GM21423 (cell line): Measurements from ENCODE around the gene PDZRN4.

ENCODE experiments used
- ATAC-seq: cut with Tn5 transposase; IDR thresholded peaks from one replicate; pipeline ENCODE4 v1.9.1; 2021; ENCODE audit warnings: mild to moderate bottlenecking, moderate library complexity; ENCODE audit not compliant: unreplicated experiment

PDZRN4 gene

DNA sequence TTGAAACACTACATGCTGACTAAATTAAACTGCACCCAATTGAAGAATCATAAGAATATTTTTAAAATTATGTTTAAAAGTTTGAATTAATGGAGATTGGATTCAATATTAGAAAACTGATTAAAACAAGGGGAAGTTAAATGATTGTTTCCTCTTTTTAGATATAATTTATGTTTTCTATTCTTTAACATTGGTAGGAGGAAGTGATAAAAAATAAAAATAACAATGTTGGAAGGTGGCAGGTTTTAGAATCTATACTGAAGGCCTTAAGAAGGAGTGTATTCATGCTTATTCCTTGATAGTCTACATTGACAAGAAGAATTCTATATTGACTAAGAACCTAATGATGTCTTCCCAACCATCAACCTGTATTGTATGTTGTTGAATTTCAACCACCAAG lies 168.1 kb downstream of the PDZRN4 start:
- ATAC-seq, result no peak

DNA sequence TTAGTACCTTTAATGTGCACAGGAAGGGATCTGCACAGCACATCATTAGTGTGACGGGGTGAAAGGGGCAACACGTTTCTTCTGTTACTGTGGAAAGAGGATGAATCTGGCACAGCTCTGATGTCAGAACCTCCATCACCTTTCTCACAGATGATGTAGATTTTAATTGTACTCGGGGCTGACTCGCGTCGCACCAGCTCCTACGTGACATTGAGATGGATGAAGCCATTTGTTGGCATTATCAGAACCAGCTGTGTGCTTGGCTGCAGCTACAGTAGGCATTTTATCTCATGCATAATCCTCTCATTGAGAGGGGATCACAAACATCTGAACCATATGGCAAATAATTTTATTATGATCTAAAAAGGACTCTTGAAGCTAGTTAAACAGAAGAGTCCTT lies 173.6 kb downstream of the PDZRN4 start:
- ATAC-seq, result no peak

DNA sequence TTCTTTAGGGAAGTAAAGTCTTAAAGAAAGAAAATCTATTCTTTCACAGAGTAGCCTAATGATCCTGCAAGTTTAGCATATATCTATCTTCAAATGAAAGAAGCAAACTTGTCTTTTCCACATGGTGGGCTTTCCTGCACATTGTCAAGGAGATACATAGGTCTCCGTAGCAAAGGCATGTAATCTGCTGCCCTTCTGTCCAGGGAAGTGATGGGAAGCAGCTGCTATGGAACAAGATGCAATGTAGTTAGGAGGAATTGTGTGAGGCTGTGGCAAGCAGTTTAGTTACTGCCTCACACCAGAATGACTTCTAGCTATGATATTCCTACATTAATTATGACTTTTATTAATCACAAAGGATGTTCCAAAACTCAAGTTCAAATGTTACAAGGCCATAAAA lies 174.4 kb downstream of the PDZRN4 start:
- no peak for ATAC-seq

DNA sequence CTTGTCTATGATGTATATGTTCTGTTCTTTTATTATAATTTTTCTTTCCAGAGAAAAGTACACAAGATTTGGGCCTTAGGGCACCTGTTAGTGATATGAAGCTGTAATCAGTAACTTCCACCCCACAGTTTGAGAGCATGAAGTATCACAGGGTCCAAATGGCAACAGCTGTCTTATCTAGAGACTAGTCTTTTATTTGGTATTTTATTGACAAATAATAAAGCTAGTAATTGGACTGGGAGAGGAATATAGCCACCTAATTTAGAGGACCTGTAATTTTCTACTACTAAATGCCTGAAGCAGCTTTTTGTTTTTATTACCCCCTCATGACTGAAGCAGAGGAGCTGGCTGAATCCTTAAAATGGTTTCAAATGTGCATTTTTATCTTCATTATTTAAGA lies 174.8 kb downstream of the PDZRN4 start:
- no peak for ATAC-seq

DNA sequence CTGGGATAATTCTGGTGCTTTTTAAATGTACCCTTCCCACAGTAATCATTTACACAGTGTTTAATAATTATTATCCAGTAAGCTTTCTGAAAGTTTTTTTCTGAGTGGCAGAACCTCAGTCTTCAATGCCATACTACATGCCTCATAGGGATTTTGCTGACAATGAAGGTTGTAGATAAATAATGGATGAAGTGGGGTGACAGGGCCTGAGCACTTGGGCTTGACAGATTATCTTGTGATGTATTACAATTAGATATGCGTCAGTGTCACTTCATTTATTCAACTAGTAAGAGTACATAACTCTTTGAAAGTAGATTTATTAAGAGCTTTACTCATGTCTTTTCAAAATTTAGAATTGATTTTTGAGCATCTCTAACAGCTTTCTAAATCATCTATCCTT lies 176.1 kb downstream of the PDZRN4 start:
- no peak for ATAC-seq

DNA sequence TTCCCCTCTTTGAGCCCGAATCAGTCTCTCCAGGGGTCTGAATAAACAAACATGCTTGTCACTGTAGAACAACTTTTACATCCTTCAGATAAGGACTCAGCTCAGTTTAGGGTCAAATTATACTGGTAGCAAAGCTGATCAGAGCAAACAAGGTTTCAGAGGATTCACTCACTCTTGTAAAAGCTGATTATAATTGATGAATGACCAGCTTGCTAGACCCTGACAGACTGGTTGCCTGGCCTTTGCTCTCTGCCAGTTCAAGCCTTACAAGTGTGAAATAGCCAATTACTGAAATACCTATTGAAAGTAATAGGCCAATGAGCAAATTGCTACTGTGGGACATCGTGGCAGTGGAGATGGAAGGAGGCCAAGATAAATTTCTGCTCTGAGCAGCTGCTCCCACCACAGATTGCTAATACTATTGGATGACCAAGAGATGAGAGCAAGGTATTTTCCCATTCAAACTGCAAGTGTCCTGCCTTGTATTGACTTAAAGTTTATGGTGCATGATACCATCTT lies 177.6 kb downstream of the PDZRN4 start:
- ATAC-seq, result no peak

DNA sequence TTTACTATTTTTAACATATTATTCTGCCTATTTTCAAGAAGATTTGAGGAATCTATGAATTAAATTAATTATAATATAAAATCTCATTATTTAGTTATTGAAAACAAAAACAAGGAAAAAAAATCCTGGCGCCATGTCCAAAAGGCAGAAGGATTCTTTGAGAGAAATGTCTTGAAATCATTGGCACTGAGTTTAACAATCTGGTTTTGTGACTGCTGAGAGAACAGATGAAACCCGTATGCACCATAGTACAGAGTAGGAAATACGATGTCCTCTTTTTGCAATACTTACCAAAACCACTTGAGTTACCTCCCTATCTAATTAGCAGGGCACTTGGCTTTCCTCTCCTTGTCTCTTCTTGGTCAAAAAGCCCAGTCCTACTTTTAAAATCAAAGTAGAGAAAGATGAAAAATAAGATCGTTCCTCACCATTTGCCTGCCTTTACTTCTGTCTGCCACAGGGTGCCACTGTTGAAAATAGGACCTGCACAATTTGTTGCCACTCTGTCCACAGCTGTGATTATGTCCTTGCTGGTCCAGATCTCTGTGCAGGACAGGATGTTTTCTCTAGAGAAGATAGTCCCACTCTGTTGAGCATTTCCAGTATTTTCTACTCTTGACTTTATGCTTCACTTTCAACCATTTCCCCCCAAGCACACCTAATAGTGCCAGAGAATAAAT lies 179.7 kb downstream of the PDZRN4 start:
- no peak for ATAC-seq

DNA sequence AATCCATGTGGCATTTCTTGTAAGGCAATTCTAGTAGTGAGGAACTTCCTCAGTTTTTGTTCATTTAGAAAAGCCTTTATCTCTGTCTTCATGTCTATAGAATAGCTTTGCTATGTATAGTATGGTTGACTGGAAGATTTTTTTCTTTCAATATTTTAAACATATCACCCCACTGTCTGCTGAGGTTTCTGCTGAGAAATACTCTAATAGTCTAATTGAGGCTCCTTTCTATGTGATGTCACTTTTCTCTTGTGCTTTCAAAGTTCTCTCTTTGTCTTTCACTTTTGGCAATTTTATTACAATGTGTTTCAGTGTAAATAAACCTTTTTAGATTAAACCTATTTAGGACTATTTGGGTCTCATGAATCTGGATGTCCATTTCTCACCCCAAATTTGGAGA lies 192.8 kb downstream of the PDZRN4 start:
- no peak for ATAC-seq

DNA sequence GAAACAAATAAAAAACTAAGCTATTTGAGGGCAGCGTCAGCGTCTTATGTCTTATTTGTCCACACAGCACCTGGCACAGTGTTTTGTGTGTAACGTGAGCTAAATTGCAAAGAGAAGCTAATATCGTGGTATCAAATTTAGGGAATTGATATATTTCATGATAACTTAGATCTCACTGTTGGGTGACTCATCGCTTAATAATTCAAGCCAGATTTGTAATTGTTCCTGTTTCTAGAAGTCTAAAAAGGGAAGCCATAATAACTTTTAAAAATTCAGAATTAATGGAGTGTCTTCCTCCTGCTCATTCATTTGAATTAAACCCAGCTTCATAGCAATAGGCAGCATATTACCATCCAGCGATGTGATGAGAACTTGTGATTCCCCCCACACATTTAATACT lies 214.7 kb downstream of the PDZRN4 start:
- no peak for ATAC-seq

DNA sequence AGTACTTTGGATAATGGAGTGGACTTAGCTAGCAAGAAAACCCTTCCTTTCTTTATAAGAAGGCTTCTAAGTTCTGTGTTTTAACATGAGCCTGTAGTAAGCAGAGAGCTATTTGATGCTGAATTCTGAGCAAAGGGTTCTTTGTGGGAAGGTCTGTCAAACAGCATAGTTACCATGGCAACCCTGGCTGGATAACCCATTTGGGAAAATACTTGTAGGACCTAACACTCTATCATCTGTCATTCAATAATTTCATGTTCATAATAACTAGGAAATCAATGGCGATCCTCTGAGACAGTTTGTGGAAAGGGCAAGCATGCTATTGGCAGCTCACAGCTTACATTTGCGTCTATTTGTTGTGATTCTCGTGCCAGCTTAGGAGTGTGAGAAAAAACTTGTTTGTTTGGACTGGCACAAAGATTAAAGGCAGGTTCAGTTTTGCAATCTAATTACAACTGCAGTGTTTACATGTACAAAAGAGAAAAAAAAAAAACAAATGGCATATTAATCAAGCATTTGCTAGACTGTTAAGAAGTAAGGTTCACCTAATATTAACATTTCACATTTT lies 219.2 kb downstream of the PDZRN4 start:
- no peak for ATAC-seq

DNA sequence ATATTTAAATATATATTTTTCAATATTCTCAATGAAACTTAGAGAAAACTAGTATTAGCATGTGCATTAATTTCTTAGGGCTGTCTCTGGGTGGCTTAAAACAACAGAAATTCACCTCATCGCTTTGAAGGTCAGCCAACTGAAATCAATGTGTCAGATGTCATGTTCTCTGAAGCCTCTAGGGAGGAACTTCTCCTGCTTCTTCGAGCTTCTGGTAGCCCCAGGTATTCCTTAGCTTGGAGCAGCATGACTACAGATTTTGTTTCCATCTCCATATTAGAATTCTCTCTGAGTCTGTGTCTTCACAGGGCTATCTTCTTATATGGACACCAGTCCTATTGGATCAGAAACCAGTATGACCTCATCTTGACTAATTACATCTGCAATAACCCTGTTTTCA lies 221.5 kb downstream of the PDZRN4 start:
- ATAC-seq, result no peak

DNA sequence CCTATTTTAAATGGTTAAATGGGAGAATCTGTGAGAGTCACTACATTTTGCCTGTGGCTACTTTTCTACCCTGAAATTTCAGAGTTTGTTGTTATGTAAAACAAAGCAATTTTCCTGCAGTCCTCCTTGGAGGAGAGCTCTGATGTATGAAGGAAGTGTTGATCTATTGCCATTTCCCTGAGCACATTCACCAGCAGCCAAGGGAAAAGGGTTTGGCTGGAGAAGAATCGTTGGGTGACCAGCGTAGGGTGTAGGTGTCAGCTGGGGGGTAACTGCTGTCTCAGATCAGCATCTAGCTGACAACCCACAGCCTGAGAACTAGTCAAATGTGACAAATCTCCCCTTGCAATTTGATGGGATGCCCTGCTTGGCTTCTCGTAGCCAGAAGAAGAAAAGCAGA lies 230.5 kb downstream of the PDZRN4 start:
- no peak for ATAC-seq

DNA sequence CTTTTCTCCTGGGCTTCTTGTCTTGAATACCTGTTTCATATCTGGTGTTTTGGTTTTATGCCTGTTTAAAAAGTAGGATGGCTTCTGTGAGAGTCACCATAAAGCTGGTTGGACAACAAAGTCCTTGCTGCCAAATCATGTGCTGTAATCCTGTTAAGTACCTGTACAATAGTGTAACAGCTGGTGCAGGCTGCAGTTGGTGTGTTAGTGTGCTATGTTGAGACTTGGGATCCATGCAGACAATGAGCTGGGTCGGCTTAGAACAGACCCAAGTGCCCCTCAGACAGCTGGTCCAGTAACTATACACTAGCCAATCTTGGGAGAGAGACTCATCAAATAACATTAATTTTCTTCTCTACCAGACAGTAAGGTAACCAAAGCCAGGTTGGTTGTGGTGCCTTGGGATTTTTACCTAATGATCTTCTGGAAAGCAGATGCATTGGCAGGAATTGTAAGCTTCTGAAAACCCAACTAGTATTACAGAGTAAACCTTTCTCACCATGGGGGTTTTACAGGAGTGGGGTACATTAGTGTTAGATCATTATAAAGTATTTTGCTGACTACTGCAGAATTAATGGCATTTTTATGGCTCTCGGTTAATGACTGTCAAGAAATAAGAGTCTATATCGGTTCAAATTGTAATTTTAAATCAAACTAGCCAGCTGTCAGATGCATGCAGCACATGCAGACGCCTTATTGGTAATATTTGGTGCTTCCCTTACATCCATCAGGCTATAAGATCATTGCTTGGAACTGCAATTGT lies 231.2 kb downstream of the PDZRN4 start:
- ATAC-seq, result no peak

DNA sequence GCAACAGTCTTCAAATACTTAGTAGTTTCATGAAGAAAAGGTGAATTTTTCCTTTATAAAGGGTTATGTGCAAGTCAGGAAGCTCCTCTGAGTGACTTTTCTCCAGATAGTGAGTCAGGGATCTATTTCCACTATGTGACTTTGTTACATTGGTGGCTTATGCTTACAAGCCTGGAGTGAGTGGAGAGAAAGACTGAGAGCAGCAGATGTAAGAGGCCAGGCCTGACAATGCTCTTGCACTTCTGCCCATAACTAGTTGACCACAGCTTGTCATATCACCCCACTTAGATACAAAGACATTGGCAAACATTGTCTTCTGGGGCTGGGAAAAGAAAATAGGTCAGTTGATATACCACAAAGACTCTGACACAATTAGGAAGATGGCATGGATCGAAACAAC lies 236.5 kb downstream of the PDZRN4 start:
- no peak for ATAC-seq

DNA sequence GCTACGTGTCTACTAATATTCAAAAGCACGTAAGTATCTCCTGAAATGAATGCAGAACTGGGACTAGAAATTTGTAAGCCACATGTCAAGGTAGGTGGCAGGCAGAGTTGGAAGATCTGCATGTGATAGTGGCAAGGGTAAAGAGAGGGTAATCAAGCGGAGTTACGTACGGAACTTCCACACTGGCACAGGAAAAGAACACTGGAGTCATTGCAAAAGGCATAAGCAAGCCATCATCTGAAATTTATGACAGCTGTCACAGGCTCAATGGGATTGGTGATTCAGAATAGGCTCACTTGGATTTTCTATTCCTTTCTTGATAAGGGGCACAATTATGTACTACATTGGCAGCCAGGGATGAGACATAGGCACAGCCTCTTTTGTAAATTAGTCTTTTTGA lies 245.3 kb downstream of the PDZRN4 start:
- no peak for ATAC-seq

DNA sequence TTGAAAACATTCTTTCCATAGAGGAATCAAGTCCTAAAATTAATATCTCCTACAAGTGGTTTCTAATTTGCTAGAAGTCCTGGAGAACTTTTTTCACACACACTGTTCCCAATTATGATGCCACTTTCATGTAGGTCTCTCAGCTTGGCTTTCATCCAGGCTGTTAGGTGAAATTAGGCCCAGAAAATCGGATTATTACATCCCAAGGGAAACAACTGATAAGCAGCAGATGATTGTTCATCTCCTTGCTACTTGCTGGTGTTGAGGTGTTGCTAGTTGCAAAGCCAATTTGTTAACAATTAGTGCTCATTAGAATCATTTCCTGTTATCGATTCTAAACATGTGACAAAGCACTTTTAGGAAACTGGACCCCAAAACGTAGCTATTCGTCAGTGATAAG lies 248.0 kb downstream of the PDZRN4 start:
- ATAC-seq, result no peak

DNA sequence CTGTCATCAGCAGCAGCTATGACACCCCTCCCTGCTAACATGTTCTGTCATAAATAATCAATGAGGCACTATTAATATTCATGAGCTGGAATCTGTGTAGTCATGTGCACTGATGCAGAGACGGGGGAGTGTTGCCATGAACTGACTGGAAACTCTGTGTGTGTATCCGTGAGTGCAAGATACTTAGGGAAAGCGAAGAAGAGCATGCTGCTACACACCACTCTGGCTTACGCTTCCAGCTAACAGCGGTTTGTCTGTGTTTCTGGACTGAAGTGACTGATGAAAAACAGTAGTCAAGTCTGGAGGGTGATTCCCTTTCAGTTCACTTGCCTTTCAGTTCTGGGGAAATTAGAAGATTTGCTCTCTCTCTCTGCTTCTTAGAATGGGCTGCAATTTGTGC lies 249.4 kb downstream of the PDZRN4 start:
- no peak for ATAC-seq

DNA sequence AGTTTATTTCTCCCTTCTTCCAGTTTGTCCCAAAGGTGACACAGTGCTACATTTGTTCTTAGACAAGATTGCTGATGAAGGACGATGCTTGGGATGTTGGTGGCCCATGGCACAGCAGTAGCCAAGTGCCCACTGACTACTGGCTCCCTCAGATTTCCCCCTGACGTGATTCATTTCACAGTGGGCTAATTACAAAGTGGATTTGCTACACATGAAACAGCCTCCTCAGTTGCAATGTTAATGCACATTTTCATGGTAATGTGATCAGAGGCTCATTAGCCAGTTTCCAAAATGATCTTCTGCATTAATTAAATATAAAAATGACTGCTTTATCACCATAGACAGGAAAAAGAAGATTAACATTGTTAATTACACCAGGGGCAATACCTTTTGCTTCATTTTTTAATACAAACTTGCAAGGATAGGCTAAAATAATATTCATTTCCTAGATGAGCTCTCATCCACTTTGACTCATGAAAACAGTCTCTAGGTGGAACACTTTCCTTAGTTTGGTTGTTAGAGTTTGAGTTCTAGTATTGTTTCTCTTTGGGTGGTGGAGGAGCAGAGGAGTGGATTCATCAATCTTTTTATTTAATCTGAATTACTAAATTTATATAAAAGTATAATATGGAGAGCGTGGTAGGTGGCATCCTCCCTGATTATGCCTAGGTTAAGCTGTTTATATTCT lies 250.9 kb downstream of the PDZRN4 start:
- no peak for ATAC-seq

DNA sequence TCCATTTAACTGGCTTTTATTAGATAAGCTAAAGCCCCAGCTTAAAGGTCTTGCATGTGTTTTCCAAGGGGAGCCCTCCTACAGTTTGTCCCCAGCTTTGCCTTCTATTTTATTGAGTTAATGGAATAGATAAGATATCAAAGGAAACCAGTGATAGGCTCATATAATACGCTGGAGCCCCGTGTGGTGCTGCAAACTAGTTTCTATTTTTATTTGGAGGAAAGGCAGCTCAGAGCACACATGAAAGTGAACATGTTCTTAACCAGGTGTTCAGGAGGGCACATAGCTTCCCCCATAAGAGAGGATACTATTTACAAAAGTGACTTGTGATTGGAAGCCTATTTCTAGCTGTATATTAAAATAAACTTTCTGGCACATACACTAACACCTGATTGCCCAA lies 251.7 kb downstream of the PDZRN4 start:
- ATAC-seq, result no peak

DNA sequence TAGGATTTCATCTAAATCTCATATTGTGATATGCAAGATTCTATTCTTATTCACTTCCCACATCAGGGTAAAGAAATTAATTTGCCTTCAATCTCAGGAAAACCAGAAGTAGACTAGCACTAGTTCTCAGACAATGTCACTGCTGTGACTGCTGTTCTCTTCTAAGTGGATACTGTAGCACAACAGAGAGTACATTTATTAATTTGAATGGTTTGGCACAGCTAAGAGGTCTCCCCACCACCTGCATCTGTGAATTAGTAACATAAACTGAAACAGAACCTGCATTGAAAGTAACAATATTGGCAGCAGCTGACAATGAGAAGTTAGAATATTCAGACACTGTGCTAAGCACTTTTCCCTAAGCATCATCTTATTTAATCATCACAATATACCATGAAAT lies 253.1 kb downstream of the PDZRN4 start:
- no peak for ATAC-seq

DNA sequence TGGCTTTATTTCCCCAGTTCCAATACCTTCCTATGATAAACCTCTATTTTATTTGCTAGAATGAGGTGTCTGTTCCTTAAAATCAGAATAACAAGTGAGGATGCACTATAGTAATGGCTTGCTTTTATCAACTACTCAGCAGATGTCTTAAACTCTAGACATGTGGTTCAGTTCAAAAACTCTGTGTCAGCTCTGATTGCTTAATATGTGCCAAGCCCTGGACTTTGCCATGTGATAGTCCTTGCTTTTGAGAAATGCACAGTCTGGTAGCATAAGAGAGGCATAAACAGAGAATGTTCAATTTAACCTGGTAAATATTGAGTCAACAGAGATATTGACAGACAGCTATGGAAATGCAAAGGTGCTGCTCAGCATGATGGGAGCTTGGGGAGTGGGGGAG lies 254.8 kb downstream of the PDZRN4 start:
- no peak for ATAC-seq

DNA sequence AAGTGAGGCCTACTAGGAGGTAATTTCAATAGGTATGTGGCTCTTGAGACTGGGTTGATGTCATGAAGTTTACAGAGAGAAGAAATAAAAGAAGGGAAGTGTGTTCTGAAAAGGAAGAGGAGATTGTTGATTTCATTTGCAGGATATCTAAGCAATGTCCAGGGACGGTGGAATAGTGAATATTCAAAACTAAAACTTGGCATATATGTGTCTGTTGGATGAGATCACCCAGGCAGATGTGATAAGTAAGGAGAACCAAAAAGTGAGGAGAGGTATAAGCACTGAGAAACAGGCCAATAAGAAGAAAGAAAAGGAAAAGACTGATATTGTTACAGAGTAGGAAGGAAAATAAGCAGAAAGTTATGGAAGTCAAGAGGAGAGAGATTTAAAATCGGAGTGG lies 255.6 kb downstream of the PDZRN4 start:
- no peak for ATAC-seq
